ENCODE data around the gene E2F6.

- TF ChIP-seq TCF12 (IDR thresholded peaks at IDR 0.05; ENCODE audit: low read depth) (no peak), RAD21 (IDR thresholded peaks at IDR 0.05; ENCODE audit: low read depth) (peak; percentile 63), YY1 (IDR thresholded peaks at IDR 0.05; ENCODE audit: low read depth) (no peak), EP300 (IDR thresholded peaks at IDR 0.05; ENCODE audit: borderline replicate concordance) (no peak), MAX (IDR thresholded peaks at IDR 0.05) (no peak), REST (IDR thresholded peaks at IDR 0.05; ENCODE audit: low read depth) (no peak), USF1 (IDR thresholded peaks at IDR 0.05) (no peak), CEBPB (IDR thresholded peaks at IDR 0.05) (no peak)
Measured at GRCh38 chr2:11446733-11447248, 19.2 kb downstream of the E2F6 start.

All from Ishikawa (cell line).